Measurements from ENCODE around the gene BANF2. TPM values are rescaled to one million over a fixed set of nuclear protein-coding genes. Genes with fewer than 3 reads are reported as not detected.

Gene BANF2
- total RNA-seq, 6 experiments from 2014 or later, result not detected

DNA sequence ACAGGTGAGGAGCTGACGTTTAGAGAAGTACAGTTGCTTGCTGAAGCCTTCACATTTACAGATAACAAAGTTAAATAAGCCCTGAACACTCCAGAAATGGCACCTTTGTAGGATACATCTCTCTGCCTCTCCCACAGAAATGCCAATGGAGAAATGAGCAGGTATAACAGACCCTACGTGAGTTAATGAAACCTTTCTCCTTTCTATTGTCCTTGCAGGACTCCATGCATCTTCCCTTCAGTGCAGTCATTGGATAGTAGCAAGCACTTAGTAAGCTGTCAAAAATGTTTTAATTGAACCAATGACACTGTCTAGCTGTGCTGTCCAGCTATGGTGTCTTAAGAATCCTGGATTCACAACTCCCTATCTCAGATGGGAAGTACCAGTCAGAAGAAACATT is 9.6 kb upstream of the BANF2 start:
- no peaks in the 10 kb centered on the region for H3K36me3 ChIP-seq
- no peaks in the 10 kb centered on the region for H3K27me3 ChIP-seq
- 58% methylated on average over 2 of the region's 2 CpGs for WGBS (ENCODE audit: insufficient coverage, low coverage, low lambda C conversion rate, missing lambda C conversion rate)
- no peaks in the 10 kb centered on the region for H3K9me3 ChIP-seq
- H3K4me3 ChIP-seq, result no peak overlapping the region
- H3K4me1 ChIP-seq, result no peaks in the 10 kb centered on the region
- ATAC-seq (no peak), DNase-seq (no peak)
- TF ChIP-seq POLR2A (IDR thresholded peaks at IDR 0.05), result no peak
- TF ChIP-seq, protein P1, sequence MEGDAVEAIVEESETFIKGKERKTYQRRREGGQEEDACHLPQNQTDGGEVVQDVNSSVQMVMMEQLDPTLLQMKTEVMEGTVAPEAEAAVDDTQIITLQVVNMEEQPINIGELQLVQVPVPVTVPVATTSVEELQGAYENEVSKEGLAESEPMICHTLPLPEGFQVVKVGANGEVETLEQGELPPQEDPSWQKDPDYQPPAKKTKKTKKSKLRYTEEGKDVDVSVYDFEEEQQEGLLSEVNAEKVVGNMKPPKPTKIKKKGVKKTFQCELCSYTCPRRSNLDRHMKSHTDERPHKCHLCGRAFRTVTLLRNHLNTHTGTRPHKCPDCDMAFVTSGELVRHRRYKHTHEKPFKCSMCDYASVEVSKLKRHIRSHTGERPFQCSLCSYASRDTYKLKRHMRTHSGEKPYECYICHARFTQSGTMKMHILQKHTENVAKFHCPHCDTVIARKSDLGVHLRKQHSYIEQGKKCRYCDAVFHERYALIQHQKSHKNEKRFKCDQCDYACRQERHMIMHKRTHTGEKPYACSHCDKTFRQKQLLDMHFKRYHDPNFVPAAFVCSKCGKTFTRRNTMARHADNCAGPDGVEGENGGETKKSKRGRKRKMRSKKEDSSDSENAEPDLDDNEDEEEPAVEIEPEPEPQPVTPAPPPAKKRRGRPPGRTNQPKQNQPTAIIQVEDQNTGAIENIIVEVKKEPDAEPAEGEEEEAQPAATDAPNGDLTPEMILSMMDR (IDR thresholded peaks at IDR 0.05), result no peak
- no peak overlapping the region for H3K27ac ChIP-seq
- intact Hi-C loops (cut with DNase I), result no loop called here

GRCh38 chr20:17691758-17692157 is 8.0 kb upstream of the BANF2 start:
- TF ChIP-seq, protein P1 (IDR thresholded peaks at IDR 0.05), result no peak
- no peak for TF ChIP-seq POLR2A (IDR thresholded peaks at IDR 0.05)
- H3K27me3 ChIP-seq, result no peaks in the 10 kb centered on the region
- ATAC-seq, result no peak
- no peak overlapping the region for H3K27ac ChIP-seq
- no peaks in the 10 kb centered on the region for H3K9me3 ChIP-seq
- H3K36me3 ChIP-seq, result no peaks in the 10 kb centered on the region
- no peak overlapping the region for H3K4me3 ChIP-seq
- no peak for DNase-seq
- 65% methylated on average over 2 of the region's 2 CpGs for WGBS (ENCODE audit: insufficient coverage, low coverage, low lambda C conversion rate, missing lambda C conversion rate)
- intact Hi-C loops (cut with DNase I), result no loop called here
- H3K4me1 ChIP-seq, result no peaks in the 10 kb centered on the region

- TF ChIP-seq POLR2A (IDR thresholded peaks at IDR 0.05), result no peak
- TF ChIP-seq, protein P1 (IDR thresholded peaks at IDR 0.05), result no peak
- H3K9me3 ChIP-seq, result no peaks in the 10 kb centered on the region
- no peak overlapping the region for H3K27ac ChIP-seq
- 73% methylated on average over 12 of the region's 18 CpGs for WGBS (ENCODE audit: insufficient coverage, low coverage, low lambda C conversion rate, missing lambda C conversion rate)
- no peak for ATAC-seq
- H3K4me3 ChIP-seq, result no peak overlapping the region
- H3K36me3 ChIP-seq, result no peaks in the 10 kb centered on the region
- no peaks in the 10 kb centered on the region for H3K4me1 ChIP-seq
- H3K27me3 ChIP-seq, result no peaks in the 10 kb centered on the region
- intact Hi-C loops (cut with DNase I), result no loop called here
- DNase-seq, result no peak
Observed at GRCh38 chr20:17693444-17694001, 6.2 kb upstream of the BANF2 start.

GRCh38 chr20:17694767-17695166 is 5.0 kb upstream of the BANF2 start:
- no peak for ATAC-seq
- no peak overlapping the region for H3K4me3 ChIP-seq
- WGBS (ENCODE audit: insufficient coverage, low coverage, low lambda C conversion rate, missing lambda C conversion rate), result 81% methylated on average over 3 of the region's 3 CpGs
- no peaks in the 10 kb centered on the region for H3K9me3 ChIP-seq
- H3K27me3 ChIP-seq, result no peaks in the 10 kb centered on the region
- intact Hi-C loops (cut with DNase I), result no loop called here
- H3K4me1 ChIP-seq, result no peaks in the 10 kb centered on the region
- TF ChIP-seq POLR2A (IDR thresholded peaks at IDR 0.05), result no peak
- TF ChIP-seq, protein P1 (IDR thresholded peaks at IDR 0.05), result no peak
- no peaks in the 10 kb centered on the region for H3K36me3 ChIP-seq
- no peak overlapping the region for H3K27ac ChIP-seq
- DNase-seq, result no peak

DNA sequence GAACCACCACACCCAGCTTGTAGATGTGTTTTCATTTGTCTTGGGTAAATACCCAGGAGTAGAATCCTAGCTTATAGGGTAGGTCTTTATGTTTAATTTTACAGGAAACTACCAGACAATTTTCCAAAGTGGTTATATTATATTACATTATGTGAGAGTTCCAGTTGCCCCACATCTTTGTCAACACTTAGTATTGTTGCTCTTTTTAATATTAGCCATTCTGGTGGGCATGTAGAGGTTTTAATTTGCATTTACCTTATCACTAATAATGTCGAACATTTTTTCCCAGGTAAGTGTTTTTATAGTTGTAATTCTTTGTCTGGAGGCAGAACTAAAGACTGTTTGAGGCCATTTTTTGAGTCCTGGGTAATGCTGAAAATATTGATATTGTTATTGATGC is 3.5 kb upstream of the BANF2 start:
- Histone ChIP-seq H3K27me3 (no peaks in the 10 kb centered on the region), H3K9me3 (no peaks in the 10 kb centered on the region), H3K4me3 (no peak overlapping the region), H3K4me1 (no peaks in the 10 kb centered on the region), H3K27ac (no peak overlapping the region), H3K36me3 (no peaks in the 10 kb centered on the region)
- no peak for DNase-seq
- intact Hi-C loops (cut with DNase I), result no loop called here
- 100% methylated on average over 1 of the region's 1 CpG for WGBS (ENCODE audit: insufficient coverage, low coverage, low lambda C conversion rate, missing lambda C conversion rate)
- ATAC-seq, result no peak
- TF ChIP-seq, protein P1 (IDR thresholded peaks at IDR 0.05), result no peak
- TF ChIP-seq POLR2A (IDR thresholded peaks at IDR 0.05), result no peak
